Measurements from ENCODE around the gene NKX1-1. TPM values are rescaled to one million over a fixed set of nuclear protein-coding genes. Genes with fewer than 3 reads are reported as not detected.

Gene NKX1-1
- total and polyA plus RNA-seq, 8 donors = not detected

DNA sequence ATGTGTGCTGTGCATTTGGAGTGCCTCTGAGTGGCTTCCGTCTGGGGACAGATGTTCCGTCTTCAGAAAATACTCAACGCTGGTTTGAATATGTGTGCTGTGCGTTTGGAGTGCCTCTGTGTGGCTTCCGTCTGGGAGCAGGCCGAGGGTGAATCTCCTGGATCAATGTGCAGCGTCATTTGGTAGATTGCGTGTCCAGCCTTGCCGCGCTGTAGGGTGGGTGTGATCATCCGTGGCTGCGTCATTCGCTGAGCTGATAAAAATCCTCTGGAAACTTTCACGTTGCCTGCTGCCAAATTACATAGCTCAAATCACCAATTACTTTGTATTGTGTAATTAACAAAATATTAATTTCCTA, 47.1 kb downstream of the NKX1-1 start:
- TF ChIP-seq, protein P1, sequence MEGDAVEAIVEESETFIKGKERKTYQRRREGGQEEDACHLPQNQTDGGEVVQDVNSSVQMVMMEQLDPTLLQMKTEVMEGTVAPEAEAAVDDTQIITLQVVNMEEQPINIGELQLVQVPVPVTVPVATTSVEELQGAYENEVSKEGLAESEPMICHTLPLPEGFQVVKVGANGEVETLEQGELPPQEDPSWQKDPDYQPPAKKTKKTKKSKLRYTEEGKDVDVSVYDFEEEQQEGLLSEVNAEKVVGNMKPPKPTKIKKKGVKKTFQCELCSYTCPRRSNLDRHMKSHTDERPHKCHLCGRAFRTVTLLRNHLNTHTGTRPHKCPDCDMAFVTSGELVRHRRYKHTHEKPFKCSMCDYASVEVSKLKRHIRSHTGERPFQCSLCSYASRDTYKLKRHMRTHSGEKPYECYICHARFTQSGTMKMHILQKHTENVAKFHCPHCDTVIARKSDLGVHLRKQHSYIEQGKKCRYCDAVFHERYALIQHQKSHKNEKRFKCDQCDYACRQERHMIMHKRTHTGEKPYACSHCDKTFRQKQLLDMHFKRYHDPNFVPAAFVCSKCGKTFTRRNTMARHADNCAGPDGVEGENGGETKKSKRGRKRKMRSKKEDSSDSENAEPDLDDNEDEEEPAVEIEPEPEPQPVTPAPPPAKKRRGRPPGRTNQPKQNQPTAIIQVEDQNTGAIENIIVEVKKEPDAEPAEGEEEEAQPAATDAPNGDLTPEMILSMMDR (IDR thresholded peaks at IDR 0.05) = no peak
- no peak for TF ChIP-seq EP300 (IDR thresholded peaks at IDR 0.05)
- TF ChIP-seq POLR2A (IDR thresholded peaks at IDR 0.05) = no peak
- TF ChIP-seq POLR2AphosphoS5 (IDR thresholded peaks at IDR 0.05) = no peak
- H3K27ac ChIP-seq = no peak overlapping the region
- H3K4me3 ChIP-seq = no peak overlapping the region
- no peaks in the 10 kb centered on the region for H3K9me3 ChIP-seq
- no peak for DNase-seq
- no peaks in the 10 kb centered on the region for H3K27me3 ChIP-seq
- peaks cover 26 to 71% (median 63%) of the 10 kb centered on the region in 4 donors for H3K36me3 ChIP-seq
- intact Hi-C loops (cut with DNase I; ENCODE audit: low total_unique reads) = loop anchor here (10.0 kb wide), 2 partner anchors 224 to 276 kb away; no protein-coding TSS in a partner anchor
- WGBS, 5 donors = 82 to 94% (median 86%) methylated on average over 14 of the region's 14 CpGs
- peaks cover 0 to 13% (median 3%) of the 10 kb centered on the region in 4 donors for H3K4me1 ChIP-seq

DNA sequence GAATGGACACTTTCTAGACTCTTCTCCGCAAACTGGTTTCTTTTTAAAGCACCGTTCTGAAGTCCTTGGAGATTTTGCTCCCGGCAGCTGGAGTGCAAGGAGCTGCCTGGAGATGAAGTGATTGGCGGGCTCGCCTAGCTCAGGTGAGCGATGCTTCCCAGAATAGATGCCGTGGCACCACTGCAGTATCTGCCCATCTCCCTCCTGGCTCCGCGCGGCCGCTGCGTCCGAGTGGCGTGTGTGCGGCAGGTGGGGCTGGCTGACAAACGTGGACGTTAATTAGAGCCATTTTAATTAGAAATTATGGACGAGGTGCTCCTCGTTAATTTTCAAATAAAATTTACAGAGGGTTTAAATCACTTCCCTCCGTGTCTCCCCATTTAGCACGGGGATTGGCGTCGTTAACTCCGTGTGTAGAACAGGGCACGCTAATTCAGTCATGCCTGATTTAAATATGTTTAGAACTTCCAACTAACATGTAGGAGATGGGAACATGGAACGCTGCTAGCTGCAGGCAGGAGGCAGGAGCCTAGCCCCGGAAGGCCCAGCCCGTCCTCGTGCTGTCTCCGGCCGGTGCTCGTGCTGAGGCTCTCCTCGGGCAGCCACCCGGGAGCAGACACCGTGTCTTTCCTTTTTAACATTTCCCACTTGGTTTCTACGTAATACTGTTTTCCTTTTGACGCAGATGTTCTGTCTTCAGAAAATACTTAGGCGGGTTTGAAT, 47.7 kb downstream of the NKX1-1 start:
- Histone ChIP-seq H3K27ac (no peak overlapping the region), H3K36me3 (peaks cover 30 to 76% (median 68%) of the 10 kb centered on the region in 4 donors), H3K9me3 (no peaks in the 10 kb centered on the region), H3K4me3 (no peak overlapping the region), H3K4me1 (peaks cover 0 to 13% (median 3%) of the 10 kb centered on the region in 4 donors), H3K27me3 (no peaks in the 10 kb centered on the region)
- WGBS, 5 donors = 95 to 97% (median 95%) methylated on average over 33 to 38 of the region's 38 CpGs
- no peak for TF ChIP-seq POLR2A (IDR thresholded peaks at IDR 0.05)
- no peak for TF ChIP-seq POLR2AphosphoS5 (IDR thresholded peaks at IDR 0.05)
- no peak for TF ChIP-seq EP300 (IDR thresholded peaks at IDR 0.05)
- TF ChIP-seq, protein P1 (IDR thresholded peaks at IDR 0.05) = no peak
- no peak for DNase-seq
- intact Hi-C loops (cut with DNase I; ENCODE audit: low total_unique reads) = loop anchor here (10.0 kb wide), 2 partner anchors 224 to 276 kb away; no protein-coding TSS in a partner anchor

DNA sequence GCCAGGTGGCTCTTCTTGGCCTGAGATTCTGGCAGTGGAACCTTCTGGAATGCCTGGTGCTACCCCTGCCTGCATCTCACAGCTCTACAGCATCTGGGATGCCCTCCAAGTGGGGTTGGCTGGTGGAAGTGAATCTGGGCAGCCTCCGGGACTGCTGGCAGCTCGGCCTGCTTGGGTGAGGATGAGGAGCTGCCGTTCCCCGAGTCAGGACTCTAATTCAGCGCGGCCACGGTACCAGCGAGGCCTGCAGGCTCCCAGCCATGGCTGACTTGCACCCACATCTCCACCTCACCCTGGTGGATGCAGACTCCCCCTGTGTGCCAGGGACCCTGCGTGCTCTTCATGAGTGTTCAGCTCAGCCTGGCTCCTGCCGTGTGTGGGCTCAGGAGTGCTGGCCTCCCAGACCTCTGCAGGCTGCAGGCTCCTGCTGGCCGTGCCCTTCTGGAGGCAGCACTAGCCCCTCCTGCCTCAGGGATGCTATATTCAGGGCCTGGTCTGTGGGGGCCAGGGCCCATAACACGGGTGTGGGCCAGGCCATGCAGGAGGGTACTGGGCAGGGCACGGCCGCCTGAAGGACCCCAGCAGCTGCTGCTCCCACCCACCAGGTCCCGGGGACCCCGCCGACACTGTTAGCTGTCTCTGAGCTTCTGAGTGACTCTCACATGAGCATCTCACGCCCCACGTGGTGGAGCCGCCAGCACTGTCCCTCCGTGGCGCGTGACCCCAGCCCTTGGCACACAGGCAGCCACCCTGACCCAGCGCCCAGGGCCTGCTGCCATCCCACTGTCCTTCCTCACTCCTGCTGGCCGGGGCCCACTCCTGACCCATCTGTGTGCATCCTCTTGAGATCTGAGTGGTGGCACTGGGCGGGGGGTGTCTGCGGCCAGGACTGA, 48.6 kb downstream of the NKX1-1 start:
- no peaks in the 10 kb centered on the region for H3K9me3 ChIP-seq
- no peak overlapping the region for H3K27ac ChIP-seq
- DNase-seq = no peak
- H3K36me3 ChIP-seq = peaks cover 40 to 81% (median 78%) of the 10 kb centered on the region in 4 donors
- WGBS, 5 donors = 92 to 96% (median 94%) methylated on average over 15 to 27 of the region's 27 CpGs
- H3K4me1 ChIP-seq = peaks cover 0 to 13% (median 3%) of the 10 kb centered on the region in 4 donors
- no peak overlapping the region for H3K4me3 ChIP-seq
- intact Hi-C loops (cut with DNase I; ENCODE audit: low total_unique reads) = loop anchor here (10.0 kb wide), 2 partner anchors 223 to 277 kb away; no protein-coding TSS in a partner anchor
- no peaks in the 10 kb centered on the region for H3K27me3 ChIP-seq
- TF ChIP-seq EP300 (IDR thresholded peaks at IDR 0.05) (no peak), POLR2AphosphoS5 (IDR thresholded peaks at IDR 0.05) (no peak), POLR2A (IDR thresholded peaks at IDR 0.05) (no peak)
- TF ChIP-seq, protein P1 (IDR thresholded peaks at IDR 0.05) = no peak
